ENCODE data around the gene SGMS1.
"Not testable (repeated sequence)": the region's sequence is repeated elsewhere in the genome, so short reads cannot be mapped to it uniquely, and the experiment has no call there.

The SGMS1 gene

GRCh38 chr10:50356481-50356832 lies 267.3 kb downstream of the SGMS1 start:
- DNase-seq: not testable (repeated sequence)

GRCh38 chr10:50355693-50356480 lies 267.9 kb downstream of the SGMS1 start:
- DNase-seq: not testable (repeated sequence)

- DNase-seq: no peak
Observed at GRCh38 chr10:50351483-50352146, 272.1 kb downstream of the SGMS1 start.

GRCh38 chr10:50350366-50350765 lies 273.4 kb downstream of the SGMS1 start:
- DNase-seq: no peak

GRCh38 chr10:50349554-50349953 lies 274.2 kb downstream of the SGMS1 start:
- DNase-seq: no peak

GRCh38 chr10:50347394-50347802 lies 276.4 kb downstream of the SGMS1 start:
- DNase-seq: no peak

GRCh38 chr10:50346942-50347341 lies 276.8 kb downstream of the SGMS1 start:
- no peak for DNase-seq

GRCh38 chr10:50345545-50345944 lies 278.2 kb downstream of the SGMS1 start:
- no peak for DNase-seq

- no peak for DNase-seq
Observed at GRCh38 chr10:50343702-50344331, 279.9 kb downstream of the SGMS1 start.

- DNase-seq: no peak
Observed at GRCh38 chr10:50341987-50342386, 281.8 kb downstream of the SGMS1 start.

GRCh38 chr10:50336140-50336539 lies 287.6 kb downstream of the SGMS1 start:
- DNase-seq: no peak

- no peak for DNase-seq
Observed at GRCh38 chr10:50335397-50335796, 288.4 kb downstream of the SGMS1 start.

GRCh38 chr10:50334273-50334672 lies 289.5 kb downstream of the SGMS1 start:
- DNase-seq: no peak

- no peak for DNase-seq
Observed at GRCh38 chr10:50333872-50334271, 289.9 kb downstream of the SGMS1 start.

- DNase-seq: no peak
Observed at GRCh38 chr10:50332108-50332842, 291.5 kb downstream of the SGMS1 start.

- DNase-seq: no peak
Observed at GRCh38 chr10:50331486-50331885, 292.3 kb downstream of the SGMS1 start.

GRCh38 chr10:50326757-50327701 lies 296.7 kb downstream of the SGMS1 start:
- no peak for DNase-seq

GRCh38 chr10:50326172-50326555 lies 297.6 kb downstream of the SGMS1 start:
- DNase-seq: no peak

GRCh38 chr10:50325449-50326171 lies 298.1 kb downstream of the SGMS1 start:
- DNase-seq: no peak

- no peak for DNase-seq
Observed at GRCh38 chr10:50324680-50325393, 298.9 kb downstream of the SGMS1 start.

GRCh38 chr10:50324046-50324445 lies 299.7 kb downstream of the SGMS1 start:
- no peak for DNase-seq
